Measurements from ENCODE around the gene SPINK4. TPM values are rescaled to one million over a fixed set of nuclear protein-coding genes. Genes with fewer than 3 reads are reported as not detected.

The SPINK4 gene
- total RNA-seq, 1 donor from 2014 or later, result not detected

DNA sequence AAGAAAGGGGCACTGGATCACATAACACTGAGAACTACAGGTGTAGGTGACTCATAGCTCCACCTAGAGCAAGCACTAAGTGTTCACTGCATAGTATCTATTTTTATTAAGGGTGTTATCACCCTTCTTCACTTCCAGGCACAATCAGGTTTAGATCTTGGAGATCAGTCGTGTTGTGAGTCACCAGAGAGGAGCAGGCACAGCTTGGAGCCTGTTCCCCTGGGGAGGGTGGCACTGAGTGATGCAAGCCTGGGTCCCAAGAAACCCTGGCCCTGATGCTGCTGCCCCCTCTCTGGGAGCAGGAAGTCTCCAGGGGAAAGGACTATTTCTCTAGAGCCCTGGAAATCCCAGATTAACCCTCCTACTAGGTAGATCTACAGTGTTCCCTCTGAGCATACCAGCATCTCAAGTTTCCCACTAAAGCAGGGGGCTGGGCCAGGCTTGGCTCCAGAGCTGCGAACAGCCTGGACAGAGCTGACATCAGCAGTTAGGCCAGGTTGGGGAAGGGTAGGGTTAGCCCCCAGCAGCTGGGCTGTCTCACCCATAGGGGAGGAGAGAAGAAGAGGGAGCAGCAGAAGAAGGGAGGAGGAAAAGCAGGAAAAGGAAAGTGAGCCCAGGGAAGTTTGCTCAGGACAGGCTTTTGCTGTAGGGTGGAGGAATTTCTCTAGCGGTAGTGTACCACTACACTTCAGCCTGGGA lies 28.1 kb upstream of the SPINK4 start:
- Mint-ChIP-seq H3K36me3 (ENCODE audit: low read depth) (no peaks in the 10 kb centered on the region), H3K4me3 (no peak overlapping the region), H3K4me1 (no peaks in the 10 kb centered on the region), H3K9me3 (no peaks in the 10 kb centered on the region), H3K27me3 (ENCODE audit: low read depth) (peaks cover 30% of the 10 kb centered on the region), H3K27ac (ENCODE audit: unreplicated experiment) (no peak overlapping the region)
- no peak for DNase-seq (ENCODE audit: low read depth, low spot score)
- TF ChIP-seq, protein P1, sequence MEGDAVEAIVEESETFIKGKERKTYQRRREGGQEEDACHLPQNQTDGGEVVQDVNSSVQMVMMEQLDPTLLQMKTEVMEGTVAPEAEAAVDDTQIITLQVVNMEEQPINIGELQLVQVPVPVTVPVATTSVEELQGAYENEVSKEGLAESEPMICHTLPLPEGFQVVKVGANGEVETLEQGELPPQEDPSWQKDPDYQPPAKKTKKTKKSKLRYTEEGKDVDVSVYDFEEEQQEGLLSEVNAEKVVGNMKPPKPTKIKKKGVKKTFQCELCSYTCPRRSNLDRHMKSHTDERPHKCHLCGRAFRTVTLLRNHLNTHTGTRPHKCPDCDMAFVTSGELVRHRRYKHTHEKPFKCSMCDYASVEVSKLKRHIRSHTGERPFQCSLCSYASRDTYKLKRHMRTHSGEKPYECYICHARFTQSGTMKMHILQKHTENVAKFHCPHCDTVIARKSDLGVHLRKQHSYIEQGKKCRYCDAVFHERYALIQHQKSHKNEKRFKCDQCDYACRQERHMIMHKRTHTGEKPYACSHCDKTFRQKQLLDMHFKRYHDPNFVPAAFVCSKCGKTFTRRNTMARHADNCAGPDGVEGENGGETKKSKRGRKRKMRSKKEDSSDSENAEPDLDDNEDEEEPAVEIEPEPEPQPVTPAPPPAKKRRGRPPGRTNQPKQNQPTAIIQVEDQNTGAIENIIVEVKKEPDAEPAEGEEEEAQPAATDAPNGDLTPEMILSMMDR (conservative IDR thresholded peaks at IDR 0.05), result no peak

DNA sequence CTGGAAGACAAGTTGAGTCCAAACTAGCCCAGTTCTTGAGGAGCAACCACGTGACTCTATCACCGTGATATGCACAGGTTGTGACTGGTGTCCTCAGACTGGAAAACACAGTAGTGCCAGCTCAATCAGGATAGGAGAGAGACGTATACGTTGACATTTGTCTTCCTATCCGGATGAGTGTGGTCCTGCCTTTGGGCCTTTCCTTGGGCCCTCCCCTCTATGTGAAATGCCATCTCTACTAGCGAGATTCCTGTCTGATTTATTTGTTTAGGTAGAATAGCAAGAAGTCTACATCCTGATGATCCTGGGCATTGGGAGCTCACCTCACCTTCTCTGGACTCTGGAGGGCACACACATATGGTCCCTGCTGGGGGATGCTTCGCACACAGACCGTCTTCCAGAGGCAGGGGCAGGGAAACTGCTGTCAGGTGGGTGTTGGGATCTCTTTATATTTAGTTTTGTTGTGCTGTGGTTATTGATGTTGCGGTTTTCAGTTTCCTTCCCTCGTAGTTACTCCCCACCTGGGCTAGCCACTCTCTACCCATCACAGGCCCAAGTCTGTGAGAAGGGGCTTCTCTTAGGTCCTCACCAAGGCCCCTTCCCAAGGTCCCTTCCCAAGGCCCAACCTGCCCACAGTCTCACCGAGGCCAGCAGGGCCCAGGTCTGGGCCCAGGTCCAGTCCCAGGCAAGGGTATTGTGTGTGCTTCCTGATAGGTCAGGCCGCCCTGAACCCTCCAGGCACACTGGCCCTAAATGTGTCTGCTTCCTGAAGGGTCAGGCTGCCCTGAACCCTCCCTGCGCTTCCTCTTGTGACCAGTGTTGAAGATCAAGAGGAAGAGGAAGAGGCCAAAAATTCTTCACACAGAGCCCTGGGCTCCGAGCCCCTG lies 19.0 kb upstream of the SPINK4 start:
- no peaks in the 10 kb centered on the region for H3K9me3 Mint-ChIP-seq
- no peaks in the 10 kb centered on the region for H3K36me3 Mint-ChIP-seq (ENCODE audit: low read depth)
- H3K27me3 Mint-ChIP-seq (ENCODE audit: low read depth), result peaks cover 23% of the 10 kb centered on the region
- DNase-seq (ENCODE audit: low read depth, low spot score), result no peak
- H3K4me1 Mint-ChIP-seq, result peaks cover 5% of the 10 kb centered on the region
- no peak overlapping the region for H3K27ac Mint-ChIP-seq (ENCODE audit: unreplicated experiment)
- no peak overlapping the region for H3K4me3 Mint-ChIP-seq
- TF ChIP-seq, protein P1 (conservative IDR thresholded peaks at IDR 0.05), result no peak

DNA sequence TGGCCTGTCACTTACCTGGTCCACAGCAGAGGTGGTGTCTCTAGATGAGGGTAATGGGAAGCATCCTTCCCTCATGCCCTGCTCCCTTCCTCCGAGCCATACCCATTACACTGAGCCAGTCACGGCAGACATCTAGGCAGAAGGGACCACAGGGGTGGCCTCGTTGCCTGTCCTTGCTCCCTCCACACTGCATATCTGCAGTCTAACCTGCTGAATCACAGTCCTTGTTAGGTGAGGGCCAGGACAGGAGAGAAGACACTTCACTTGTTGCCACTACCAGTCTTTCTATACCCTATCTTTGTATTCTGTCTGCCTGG lies 18.4 kb upstream of the SPINK4 start:
- H3K36me3 Mint-ChIP-seq (ENCODE audit: low read depth), result no peaks in the 10 kb centered on the region
- H3K4me3 Mint-ChIP-seq, result no peak overlapping the region
- peaks cover 18% of the 10 kb centered on the region for H3K27me3 Mint-ChIP-seq (ENCODE audit: low read depth)
- H3K27ac Mint-ChIP-seq (ENCODE audit: unreplicated experiment), result no peak overlapping the region
- no peaks in the 10 kb centered on the region for H3K9me3 Mint-ChIP-seq
- no peak for DNase-seq (ENCODE audit: low read depth, low spot score)
- TF ChIP-seq, protein P1 (conservative IDR thresholded peaks at IDR 0.05), result no peak
- H3K4me1 Mint-ChIP-seq, result peaks cover 5% of the 10 kb centered on the region

DNA sequence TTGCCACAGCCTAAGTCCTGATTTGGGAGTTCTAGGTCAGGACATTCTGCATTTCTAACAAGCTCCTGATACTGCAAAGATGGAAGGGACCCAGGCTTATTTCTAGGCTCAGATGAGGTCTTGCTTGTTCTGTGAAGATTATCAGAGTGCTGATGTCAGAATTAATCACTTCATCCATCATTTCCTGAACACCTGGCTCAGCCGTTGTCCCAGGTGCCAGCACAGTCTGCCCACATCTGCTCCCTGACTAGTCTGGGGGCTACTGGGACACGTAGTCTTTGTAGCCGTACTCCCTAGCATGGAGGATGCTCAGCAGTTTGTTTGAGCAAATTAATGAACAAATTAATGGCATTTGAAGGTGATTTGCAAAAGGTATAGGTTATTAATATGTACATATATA lies 17.9 kb upstream of the SPINK4 start:
- no peak for DNase-seq (ENCODE audit: low read depth, low spot score)
- no peak overlapping the region for H3K4me3 Mint-ChIP-seq
- H3K27ac Mint-ChIP-seq (ENCODE audit: unreplicated experiment), result no peak overlapping the region
- peaks cover 5% of the 10 kb centered on the region for H3K4me1 Mint-ChIP-seq
- TF ChIP-seq, protein P1 (conservative IDR thresholded peaks at IDR 0.05), result no peak
- no peaks in the 10 kb centered on the region for H3K9me3 Mint-ChIP-seq
- peaks cover 14% of the 10 kb centered on the region for H3K27me3 Mint-ChIP-seq (ENCODE audit: low read depth)
- H3K36me3 Mint-ChIP-seq (ENCODE audit: low read depth), result no peaks in the 10 kb centered on the region

DNA sequence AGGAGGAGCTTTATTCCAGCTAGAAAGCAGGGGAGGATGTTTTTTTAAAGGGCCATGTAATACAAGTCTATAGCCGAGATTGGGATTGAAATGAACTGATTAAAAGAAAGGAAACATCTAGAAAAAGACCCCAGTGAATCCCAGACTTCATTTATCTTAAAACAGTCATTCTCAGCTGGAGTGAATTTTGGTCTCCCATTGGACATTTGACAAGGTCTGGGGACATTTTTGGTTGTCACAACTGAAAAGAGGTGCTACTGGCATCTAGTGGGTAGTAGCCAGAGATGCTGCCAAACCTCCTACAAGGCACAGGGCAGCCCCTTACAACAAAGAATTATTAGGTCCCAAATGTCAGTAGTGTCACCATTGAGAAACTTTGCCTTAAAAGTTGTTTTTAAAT lies 16.3 kb upstream of the SPINK4 start:
- Mint-ChIP-seq H3K27ac (ENCODE audit: unreplicated experiment) (no peak overlapping the region), H3K36me3 (ENCODE audit: low read depth) (no peaks in the 10 kb centered on the region), H3K27me3 (ENCODE audit: low read depth) (peaks cover 8% of the 10 kb centered on the region), H3K4me3 (no peak overlapping the region), H3K9me3 (no peaks in the 10 kb centered on the region), H3K4me1 (peaks cover 5% of the 10 kb centered on the region)
- DNase-seq (ENCODE audit: low read depth, low spot score), result no peak
- TF ChIP-seq, protein P1 (conservative IDR thresholded peaks at IDR 0.05), result no peak

Data from neural crest cell (in vitro differentiated cells).